SH-SY5Y (cell line): ENCODE data around the gene SH3TC1.

Experiments used
- GATA2 ChIP-seq: IDR thresholded peaks from 2 replicates; pipeline ENCODE4 v1.6.1; 2011; ENCODE audit warnings: mild to moderate bottlenecking, low read depth, low read length
- GATA3 ChIP-seq: IDR thresholded peaks from 2 replicates; pipeline ENCODE4 v1.6.1; 2011; ENCODE audit warnings: low read depth, mild to moderate bottlenecking, low read length, moderate library complexity

Gene SH3TC1

DNA sequence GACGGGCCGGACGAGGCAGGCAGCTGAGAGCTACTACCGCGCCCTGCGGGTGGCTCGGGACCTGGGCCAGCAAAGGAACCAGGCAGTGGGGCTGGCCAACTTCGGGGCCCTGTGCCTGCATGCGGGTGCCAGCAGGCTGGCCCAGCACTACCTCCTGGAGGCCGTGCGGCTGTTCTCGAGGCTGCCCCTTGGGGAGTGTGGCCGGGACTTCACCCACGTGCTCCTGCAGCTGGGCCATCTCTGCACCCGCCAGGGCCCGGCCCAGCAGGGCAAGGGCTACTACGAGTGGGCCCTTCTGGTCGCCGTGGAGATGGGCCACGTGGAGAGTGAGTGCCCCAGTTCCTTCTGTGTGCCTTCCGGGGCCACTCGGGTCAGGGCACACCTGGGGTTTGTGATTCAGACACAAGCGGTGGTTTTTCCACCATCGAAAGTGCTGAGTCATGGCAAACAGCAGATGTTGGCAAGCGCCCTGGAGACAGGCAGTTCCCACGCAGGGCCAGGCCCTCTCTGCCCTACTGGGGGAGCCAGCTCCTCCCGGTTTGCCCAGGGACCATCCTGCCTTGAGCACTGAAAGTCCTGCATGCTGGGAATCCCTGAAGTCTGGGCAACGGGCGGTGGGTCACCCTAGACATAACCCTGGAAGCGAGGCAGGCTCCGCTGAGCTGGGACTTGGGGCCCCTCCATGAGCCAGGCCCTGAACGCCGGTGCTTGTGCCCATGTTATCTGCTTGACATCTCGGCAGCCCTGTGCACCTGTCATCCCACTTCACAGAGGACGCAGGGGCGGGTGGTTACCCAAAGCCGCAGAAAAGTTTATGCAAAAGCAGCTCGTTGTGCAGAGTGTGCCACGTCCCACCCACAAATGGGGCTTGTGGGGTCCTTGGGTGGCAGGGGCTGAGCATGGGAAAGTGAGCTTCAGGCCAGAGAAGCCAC lies 29.5 kb downstream of the SH3TC1 start:
- TF ChIP-seq GATA3 (no peak), GATA2 (no peak; the same call in 1 of the 2 replicates)

- TF ChIP-seq GATA2 (no peak), GATA3 (no peak)
Observed at GRCh38 chr4:8229331-8229975, 30.4 kb downstream of the SH3TC1 start.

DNA sequence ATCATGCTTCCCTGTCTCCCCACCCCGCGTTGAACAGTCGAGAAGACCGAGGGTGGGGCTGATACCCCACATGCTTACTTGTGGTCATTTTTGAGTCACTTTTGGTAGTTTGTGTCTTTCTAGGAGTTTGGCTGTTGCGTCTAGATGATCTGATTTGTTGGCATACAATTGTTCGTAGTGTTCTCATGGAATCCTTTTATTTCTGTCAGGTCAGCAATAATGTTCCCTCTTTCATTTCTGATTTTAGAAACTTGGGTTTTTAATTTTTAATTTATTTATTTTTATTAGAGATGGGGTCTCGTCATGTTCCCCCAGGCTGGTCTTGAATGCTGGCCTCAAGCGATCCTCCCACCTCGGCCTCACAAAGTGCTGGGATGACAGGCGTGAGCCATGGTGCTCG lies 30.9 kb downstream of the SH3TC1 start:
- TF ChIP-seq GATA2 (no peak), GATA3 (no peak)

GRCh38 chr4:8230891-8231290 lies 31.8 kb downstream of the SH3TC1 start:
- TF ChIP-seq GATA3 (no peak), GATA2 (no peak)

DNA sequence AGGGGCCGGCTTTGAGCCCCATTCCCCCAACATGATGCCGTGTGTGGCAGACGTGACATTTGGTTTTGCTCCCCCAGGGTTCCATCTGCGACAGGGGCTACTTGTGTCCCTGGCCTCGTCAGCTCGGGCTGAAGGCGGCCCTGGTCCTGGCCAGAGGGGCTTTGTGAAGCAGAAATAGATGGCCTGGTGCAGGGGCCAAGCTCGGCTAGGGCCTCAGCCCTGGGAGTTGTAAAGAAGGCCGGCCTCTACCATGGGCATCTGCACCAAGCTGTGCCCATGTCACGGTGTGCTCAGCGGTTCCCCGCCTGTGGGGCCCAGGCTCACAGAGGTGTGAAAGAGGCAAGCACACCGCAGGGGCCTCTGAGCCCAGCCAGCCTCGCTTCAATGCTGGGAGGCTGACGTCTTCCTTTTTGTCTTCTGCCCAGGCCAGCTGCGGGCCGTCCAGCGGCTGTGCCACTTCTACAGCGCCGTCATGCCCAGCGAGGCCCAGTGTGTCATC lies 32.5 kb downstream of the SH3TC1 start:
- TF ChIP-seq GATA2 (no peak), GATA3 (no peak)

GRCh38 chr4:8232748-8233147 lies 33.7 kb downstream of the SH3TC1 start:
- TF ChIP-seq GATA2: no peak
- TF ChIP-seq GATA3: no peak

DNA sequence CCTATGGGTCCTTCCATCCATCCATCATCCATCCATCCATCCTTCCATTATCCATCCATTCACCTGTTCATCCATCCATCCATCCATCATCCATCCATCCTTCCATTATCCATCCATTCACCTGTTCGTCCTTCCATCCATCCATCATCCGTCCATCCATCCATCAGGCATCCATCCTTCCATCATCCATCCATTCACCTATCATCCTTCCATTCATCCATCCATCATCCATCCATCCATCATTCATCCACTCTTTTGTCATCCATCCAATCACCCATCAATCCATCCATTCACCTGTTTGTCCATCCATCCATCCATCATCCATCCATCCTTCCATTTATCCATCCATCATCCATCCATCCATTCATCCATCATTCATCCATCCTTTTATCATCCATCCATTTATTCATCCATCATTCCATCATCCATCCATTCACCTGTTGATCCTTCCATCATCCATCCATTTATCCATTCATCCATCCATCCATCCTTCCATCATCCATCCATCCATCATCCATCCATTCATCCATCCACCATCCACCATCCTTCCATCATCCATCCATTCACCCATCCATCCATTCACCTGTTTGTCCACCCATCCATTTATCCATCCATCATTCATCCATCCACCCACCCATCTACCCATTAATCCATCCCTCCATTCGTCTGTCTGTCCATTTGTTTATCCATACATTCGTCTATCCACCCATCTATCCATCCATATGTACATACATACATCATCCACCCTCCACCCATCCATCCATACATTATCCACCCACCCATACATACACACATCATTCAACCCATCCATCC lies 34.8 kb downstream of the SH3TC1 start:
- TF ChIP-seq GATA2 (no peak), GATA3 (no peak)

GRCh38 chr4:8234715-8235114 lies 35.6 kb downstream of the SH3TC1 start:
- TF ChIP-seq GATA3 (no peak), GATA2 (no peak)

DNA sequence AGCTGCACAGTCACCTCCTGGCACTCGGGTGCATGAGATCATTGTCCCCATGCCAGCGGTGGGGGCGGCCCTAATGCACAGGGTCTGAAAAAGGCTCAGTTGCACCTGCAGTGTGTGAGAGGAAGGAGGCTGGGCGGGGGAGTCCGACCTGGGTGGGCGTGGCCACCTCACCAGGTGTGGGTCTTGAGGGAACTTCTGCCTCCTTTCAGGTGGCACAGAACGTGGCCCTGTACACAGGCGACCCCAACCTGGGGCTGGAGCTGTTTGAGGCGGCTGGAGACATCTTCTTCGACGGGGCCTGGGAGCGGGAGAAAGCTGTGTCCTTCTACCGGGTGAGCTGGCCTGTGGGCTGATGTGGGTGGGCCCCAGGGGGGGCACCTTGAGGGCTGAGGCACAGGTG lies 36.1 kb downstream of the SH3TC1 start:
- TF ChIP-seq GATA2 (no peak), GATA3 (no peak)

- TF ChIP-seq GATA2 (no peak), GATA3 (no peak)
Observed at GRCh38 chr4:8235686-8236085, 36.6 kb downstream of the SH3TC1 start.

DNA sequence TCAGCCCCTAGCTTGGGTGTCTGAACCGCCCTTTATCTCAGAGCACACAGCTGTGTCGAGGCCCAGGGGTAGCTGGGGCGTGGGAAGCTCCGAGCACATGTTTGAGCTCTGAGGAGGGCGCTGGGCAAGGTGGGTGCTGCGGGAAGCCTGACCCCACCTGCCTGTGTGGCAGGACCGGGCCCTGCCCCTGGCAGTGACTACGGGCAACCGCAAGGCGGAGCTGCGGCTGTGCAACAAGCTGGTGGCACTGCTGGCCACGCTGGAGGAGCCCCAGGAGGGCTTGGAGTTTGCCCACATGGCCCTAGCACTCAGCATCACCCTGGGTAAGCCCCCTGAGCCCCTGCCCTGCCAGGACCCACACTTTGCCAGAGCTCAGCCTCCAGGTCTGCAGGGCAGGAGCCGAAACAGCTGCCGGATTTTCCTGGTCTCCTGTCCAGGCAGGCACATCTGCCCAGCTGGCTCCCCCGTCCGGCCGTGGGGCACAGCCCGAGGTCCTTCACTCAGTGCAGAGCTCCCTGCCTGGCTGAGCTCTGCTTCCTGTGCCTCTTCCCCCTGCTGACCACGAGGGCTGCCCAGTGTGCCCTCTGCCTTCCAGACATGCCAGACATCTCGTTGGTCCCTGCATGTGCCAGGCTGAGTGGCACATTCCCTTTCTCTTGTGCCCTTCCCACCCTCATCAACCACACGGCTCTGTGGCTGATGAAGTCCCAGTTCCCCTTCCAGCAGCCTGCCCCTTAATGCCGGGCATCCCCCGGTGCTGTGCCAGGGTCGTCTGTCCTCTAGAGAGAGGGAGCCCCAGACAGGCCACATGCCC lies 37.2 kb downstream of the SH3TC1 start:
- TF ChIP-seq GATA3: no peak
- TF ChIP-seq GATA2: no peak

DNA sequence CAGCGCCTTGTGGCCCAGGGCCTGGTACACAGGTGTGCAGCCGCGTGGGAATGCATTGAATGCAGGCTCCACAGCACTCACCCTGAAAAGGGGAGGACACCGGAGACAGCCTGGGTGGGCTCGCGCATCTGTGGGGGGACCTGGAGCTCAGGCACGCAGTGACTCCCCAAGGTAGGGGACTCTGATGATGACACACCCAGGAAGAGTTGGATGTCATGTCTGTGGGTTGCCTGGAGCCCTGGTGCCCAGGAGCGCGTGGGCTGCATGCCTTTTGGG lies 37.8 kb downstream of the SH3TC1 start:
- TF ChIP-seq GATA2 (no peak), GATA3 (no peak)

DNA sequence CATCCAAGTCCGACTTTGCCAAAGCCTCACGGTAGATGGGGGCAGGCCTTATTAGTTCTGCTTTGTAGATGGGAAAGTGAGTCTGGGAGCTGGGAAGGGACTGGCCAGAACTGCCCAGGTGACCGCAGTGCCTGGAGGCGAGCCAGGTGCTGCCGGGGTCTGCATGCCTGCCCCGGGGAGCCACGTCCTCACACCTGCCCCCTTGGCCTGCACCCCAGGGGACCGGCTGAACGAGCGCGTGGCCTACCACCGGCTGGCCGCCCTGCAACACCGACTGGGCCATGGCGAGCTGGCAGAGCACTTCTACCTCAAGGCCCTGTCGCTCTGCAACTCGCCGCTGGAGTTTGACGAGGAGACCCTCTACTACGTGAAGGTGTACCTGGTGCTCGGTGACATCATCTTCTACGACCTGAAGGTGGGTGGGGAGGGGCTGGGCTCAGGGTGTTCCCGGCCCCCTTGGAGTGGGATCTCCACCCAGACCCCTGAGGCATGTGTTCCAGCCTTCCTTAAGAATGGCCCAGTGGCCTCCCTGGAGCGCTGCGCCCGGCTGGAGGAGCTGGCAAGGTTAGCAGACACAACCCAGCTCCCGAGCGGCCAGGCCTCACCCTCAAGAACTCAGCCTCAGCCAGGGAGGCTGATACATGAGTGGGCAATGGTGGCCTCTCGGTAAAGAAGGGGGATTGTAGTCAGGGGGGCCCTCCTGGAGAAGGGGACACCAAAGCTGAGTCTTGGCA lies 38.3 kb downstream of the SH3TC1 start:
- TF ChIP-seq GATA2 (no peak), GATA3 (no peak)
